H1 (cell line): ENCODE results near the gene ADPRH. TPM values are rescaled to one million over a fixed set of nuclear protein-coding genes. Genes with fewer than 3 reads are reported as not detected.

Experiments
- CHD7 ChIP-seq: fragments of 300-600 bp; sonication (generic); IDR thresholded peaks from 2 replicates; pipeline ENCODE4 v1.7.1; 2012; ENCODE audit warnings: low read length, moderate library complexity, mild to moderate bottlenecking, inconsistent platforms; ENCODE audit not compliant: insufficient replicate concordance
- polyA plus RNA-seq, 7 experiments: library from polyadenylated mRNA; depleted of rRNA in 3 of 7; stranded (reverse) in 5 of 7; unstranded in 2 of 7; fragments of >200 nt in 5 of 7; fragments of 200-250 nt in 2 of 7; gene quantifications; 1 replicate in 5 of 7; 2 replicates in 1 of 7; 4 replicates in 1 of 7; pipeline versions ENCODE4 v1.2.1 to v1.2.3, GENCODE V29; 2011 to 2013; ENCODE audit warnings: missing spikeins in 2 of 7, mixed read lengths in 2 of 7
- total RNA-seq: library from RNA; stranded (reverse); fragmentation: NEBNext Ultra II Directional; extraction: Animal tissue kit (Norgen Biotek cat#: 25700); gene quantifications from 2 replicates; pipeline ENCODE4 v1.2.1, GENCODE V29; 2021

ADPRH gene
- total and polyA plus RNA-seq, 2 of the 8 experiments (the other 6 are each of a cell fraction or from before 2014, with no cell fraction given), result 2.6 to 4.2 TPM

GRCh38 chr3:119609301-119609700 lies 30.0 kb downstream of the ADPRH start (continued):
- TF ChIP-seq CHD7, result no peak
- TF ChIP-seq, all 59 proteins: peak for 0
